Neutrophil (primary cell): Measurements from ENCODE around the gene ARL5A.

Experiments
- H3K27ac ChIP-seq: fragments of 200-600 bp; sonication (generic); 2 replicates; pipeline ENCODE4 v1.5.1; 2016; ENCODE audit warnings: mild to moderate bottlenecking, moderate library complexity
- H3K27me3 ChIP-seq: fragments of 200-600 bp; sonication (generic); 2 replicates; pipeline ENCODE4 v1.6.0; 2016; ENCODE audit warnings: mild to moderate bottlenecking
- H3K36me3 ChIP-seq: fragments of 200-600 bp; sonication (generic); 2 replicates; pipeline ENCODE4 v1.5.1; 2017
- H3K4me1 ChIP-seq, 2 experiments: fragments of 200-600 bp in 1 of 2; sonication (generic) in 1 of 2; 1 replicate in 1 of 2; 2 replicates in 1 of 2; pipeline versions ENCODE4 v1.5.1 to v1.6.1; 2013 to 2016; ENCODE audit warnings: low read depth in 1 of 2, low read length in 1 of 2, mild to moderate bottlenecking in 1 of 2, moderate library complexity in 1 of 2; ENCODE audit not compliant: control insufficient read depth in 1 of 2, insufficient read depth in 1 of 2
- H3K4me3 ChIP-seq, 2 experiments: fragments of 200-600 bp in 1 of 2; sonication (generic) in 1 of 2; 1 replicate in 1 of 2; 2 replicates in 1 of 2; pipeline ENCODE4 v1.5.1; 2013 to 2016; ENCODE audit warnings: low read depth in 1 of 2, low read length in 1 of 2, mild to moderate bottlenecking in 1 of 2, moderate library complexity in 1 of 2
- H3K9me3 ChIP-seq: fragments of 200-600 bp; sonication (generic); 2 replicates; pipeline ENCODE4 v1.5.1; 2016
- TF ChIP-seq, protein P1 (sequence below): fragments of 200-600 bp; sonication (generic); IDR thresholded peaks from 2 replicates; pipeline ENCODE4 v1.5.1; 2016; ENCODE audit warnings: antibody characterized with exemption

Gene ARL5A

DNA sequence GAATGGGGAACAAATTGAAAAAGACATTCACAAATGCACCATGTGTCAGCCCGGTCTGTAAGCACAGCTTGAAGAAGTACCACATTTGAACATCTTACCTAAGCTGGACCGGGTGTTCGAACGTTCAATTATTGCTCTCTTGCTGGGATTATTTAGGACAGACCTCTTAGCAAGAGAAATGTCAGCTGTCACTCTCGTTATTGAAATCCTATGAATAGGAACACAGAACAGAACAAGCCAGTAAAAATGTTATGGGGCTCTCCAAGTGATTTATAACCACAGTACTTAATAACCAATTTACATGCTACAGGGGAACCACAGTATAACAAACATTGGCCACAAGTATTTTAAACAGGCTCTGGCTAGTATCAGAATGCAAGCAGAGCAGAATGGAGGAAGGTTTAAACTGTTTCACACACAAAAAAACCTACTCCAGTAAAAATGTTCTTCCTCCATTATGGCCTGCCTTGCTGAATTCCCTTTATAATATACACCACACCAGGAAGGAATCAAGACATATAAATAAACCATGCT, 32.5 kb upstream of the ARL5A start:
- Histone ChIP-seq H3K9me3 (no peaks in the 10 kb centered on the region), H3K36me3 (no peaks in the 10 kb centered on the region), H3K4me3 (no peak overlapping the region), H3K27me3 (no peaks in the 10 kb centered on the region), H3K4me1 (no peaks in the 10 kb centered on the region), H3K27ac (no peak overlapping the region)
- TF ChIP-seq, protein P1, sequence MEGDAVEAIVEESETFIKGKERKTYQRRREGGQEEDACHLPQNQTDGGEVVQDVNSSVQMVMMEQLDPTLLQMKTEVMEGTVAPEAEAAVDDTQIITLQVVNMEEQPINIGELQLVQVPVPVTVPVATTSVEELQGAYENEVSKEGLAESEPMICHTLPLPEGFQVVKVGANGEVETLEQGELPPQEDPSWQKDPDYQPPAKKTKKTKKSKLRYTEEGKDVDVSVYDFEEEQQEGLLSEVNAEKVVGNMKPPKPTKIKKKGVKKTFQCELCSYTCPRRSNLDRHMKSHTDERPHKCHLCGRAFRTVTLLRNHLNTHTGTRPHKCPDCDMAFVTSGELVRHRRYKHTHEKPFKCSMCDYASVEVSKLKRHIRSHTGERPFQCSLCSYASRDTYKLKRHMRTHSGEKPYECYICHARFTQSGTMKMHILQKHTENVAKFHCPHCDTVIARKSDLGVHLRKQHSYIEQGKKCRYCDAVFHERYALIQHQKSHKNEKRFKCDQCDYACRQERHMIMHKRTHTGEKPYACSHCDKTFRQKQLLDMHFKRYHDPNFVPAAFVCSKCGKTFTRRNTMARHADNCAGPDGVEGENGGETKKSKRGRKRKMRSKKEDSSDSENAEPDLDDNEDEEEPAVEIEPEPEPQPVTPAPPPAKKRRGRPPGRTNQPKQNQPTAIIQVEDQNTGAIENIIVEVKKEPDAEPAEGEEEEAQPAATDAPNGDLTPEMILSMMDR: no peak

DNA sequence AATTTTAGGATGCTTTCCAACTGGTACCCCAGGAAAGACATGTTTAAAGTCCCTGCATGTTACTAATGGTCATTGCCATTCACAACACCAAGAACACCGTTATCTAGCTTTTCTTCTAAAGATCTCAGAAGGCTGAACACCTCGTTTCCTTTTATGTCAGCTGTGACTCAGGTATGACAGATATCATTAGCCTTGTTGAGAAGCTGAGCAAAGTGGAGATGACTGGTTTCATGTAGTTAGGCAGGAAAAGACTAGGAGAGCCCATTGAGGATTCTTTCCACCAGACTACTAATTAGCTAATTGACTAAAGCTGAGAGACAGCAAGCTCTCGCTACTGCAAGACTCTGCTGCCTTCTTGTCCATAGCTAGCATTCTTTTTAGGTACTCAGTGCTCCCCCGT, 32.0 kb upstream of the ARL5A start:
- Histone ChIP-seq H3K27me3 (no peaks in the 10 kb centered on the region), H3K4me1 (no peaks in the 10 kb centered on the region), H3K9me3 (no peaks in the 10 kb centered on the region), H3K4me3 (no peak overlapping the region), H3K36me3 (no peaks in the 10 kb centered on the region), H3K27ac (no peak overlapping the region)
- TF ChIP-seq, protein P1: no peak

DNA sequence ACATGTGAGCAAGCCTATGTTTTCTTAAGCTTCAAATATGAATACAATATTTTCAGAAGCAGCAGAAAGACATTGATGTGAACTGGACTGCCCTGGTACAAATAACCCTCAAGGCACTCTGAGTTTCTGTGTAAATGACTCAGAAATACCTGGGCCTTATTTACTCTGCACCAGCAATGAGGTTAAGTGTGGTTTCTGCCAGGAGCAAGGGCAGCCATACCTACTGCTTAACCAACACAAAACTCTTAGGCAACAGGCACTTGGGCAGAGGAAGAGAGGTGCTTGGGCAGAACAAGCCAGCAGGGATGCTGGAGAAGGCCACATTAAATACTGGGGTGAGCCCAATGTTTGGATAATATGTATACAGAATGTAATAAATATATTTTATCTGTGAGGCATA, 29.4 kb upstream of the ARL5A start:
- Histone ChIP-seq H3K27ac (no peak overlapping the region), H3K36me3 (no peaks in the 10 kb centered on the region), H3K9me3 (no peaks in the 10 kb centered on the region), H3K27me3 (no peaks in the 10 kb centered on the region), H3K4me1 (no peaks in the 10 kb centered on the region), H3K4me3 (no peak overlapping the region)
- TF ChIP-seq, protein P1: no peak

DNA sequence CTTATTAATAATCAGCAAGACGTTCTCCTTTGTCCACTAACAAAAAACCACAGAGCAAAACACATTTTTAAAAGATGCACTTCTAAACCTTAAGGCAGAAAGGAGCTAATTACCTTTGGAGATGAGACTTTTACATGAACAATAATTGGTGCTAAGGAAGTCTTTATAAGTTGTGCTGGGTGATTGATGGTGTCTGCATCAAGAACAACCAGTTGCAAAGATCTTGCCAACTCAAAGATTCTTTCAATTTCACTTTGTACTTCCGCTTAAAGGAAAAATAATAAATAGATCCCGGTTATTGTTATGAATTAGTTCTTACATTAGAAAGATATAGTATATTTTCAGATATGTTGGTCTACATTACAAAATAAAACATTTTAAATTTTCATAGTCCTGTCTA, 26.9 kb upstream of the ARL5A start:
- TF ChIP-seq, protein P1: no peak
- no peaks in the 10 kb centered on the region for H3K36me3 ChIP-seq
- H3K27ac ChIP-seq: no peak overlapping the region
- no peaks in the 10 kb centered on the region for H3K27me3 ChIP-seq
- no peaks in the 10 kb centered on the region for H3K9me3 ChIP-seq
- H3K4me1 ChIP-seq: no peaks in the 10 kb centered on the region
- no peak overlapping the region for H3K4me3 ChIP-seq

DNA sequence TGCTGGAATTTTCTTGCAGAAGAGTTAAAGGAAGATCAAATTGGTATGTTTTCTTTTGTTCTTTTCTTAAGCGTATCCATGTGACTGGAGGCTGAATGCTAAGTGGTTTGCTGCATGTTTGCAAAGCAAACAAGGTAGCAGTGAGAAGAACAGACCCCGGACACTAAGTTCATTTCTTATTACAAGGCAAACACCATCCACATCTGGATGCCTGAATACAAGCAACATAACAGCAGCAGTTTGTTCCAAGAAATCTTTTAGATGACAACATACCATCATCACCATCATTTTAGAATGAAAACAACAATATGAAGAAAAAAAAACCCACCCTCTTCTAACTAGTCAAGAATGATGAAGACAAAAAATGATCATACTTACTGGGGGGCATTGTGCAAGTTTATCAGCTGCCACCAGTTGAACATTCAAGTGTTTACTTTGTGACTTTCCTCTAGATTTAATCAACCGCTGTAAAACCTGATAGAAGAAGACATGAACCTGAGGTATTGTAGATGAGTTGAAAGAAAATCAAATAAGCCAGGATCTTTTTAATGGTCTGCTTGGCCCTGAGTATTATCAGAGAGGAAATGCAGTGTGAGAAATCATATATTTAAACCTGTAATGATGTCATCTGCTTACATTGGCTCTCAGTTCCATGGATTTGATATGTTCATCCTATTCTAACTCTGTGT, 25.0 kb upstream of the ARL5A start:
- H3K36me3 ChIP-seq: no peaks in the 10 kb centered on the region
- no peaks in the 10 kb centered on the region for H3K9me3 ChIP-seq
- H3K27me3 ChIP-seq: no peaks in the 10 kb centered on the region
- no peaks in the 10 kb centered on the region for H3K4me1 ChIP-seq
- H3K4me3 ChIP-seq: no peak overlapping the region
- TF ChIP-seq, protein P1: no peak
- H3K27ac ChIP-seq: no peak overlapping the region
